IMR-90 (cell line): ENCODE results near the gene CRISPLD2. TPM values are rescaled to one million over a fixed set of nuclear protein-coding genes. Genes with fewer than 3 reads are reported as not detected.

ENCODE experiments used
- ATAC-seq: fragments of 200-7000 bp; cut with Tn5 transposase; 2 replicates; pipeline ENCODE4 v1.9.1; 2020; ENCODE audit warnings: low read depth, mild to moderate bottlenecking, moderate library complexity
- BruUV-seq: library from RNA; stranded (reverse); fragments of 400-500 nt; replicated peaks from 2 replicates; lab custom pipeline; 2021; lab: Mats Ljungman, UMichigan
- CTCF ChIA-PET: fragments of 300-600 bp; formaldehyde crosslinking; extraction: SDS; loops from one replicate; lab custom pipeline; 2021; ENCODE audit warnings: antibody characterized with exemption; lab: Yijun Ruan, JAX
- POLR2A ChIA-PET: fragments of 300-600 bp; sonication (Branson Sonifier 250); formaldehyde crosslinking; loops from one replicate; lab custom pipeline; 2022; ENCODE audit warnings: antibody characterized with exemption; ENCODE audit not compliant: unreplicated experiment; lab: Charles Lee
- DNase-seq: peaks from one replicate; pipeline ENCODE4 v3.0.0; 2013
- H2AFZ ChIP-seq: replicated peaks from 2 replicates; pipeline ENCODE3; 2013; ENCODE audit warnings: low read length, mild to moderate bottlenecking; ENCODE audit not compliant: poor library complexity
- H2AK5ac ChIP-seq: 2 replicates; pipeline ENCODE4 v1.6.1; 2013; ENCODE audit warnings: low read depth, low read length, inconsistent platforms
- H2AK9ac ChIP-seq: replicated peaks from 2 replicates; pipeline ENCODE3; 2013; ENCODE audit warnings: mild to moderate bottlenecking, low read depth, low read length, moderate library complexity; ENCODE audit not compliant: poor library complexity
- H2BK120ac ChIP-seq: 2 replicates; pipeline ENCODE4 v1.6.1; 2013; ENCODE audit warnings: low read depth, low read length, inconsistent platforms
- H2BK15ac ChIP-seq: 3 replicates; pipeline ENCODE4 v1.6.1; 2013; ENCODE audit warnings: low read depth, low read length, inconsistent platforms
- H2BK20ac ChIP-seq: 2 replicates; pipeline ENCODE4 v1.6.1; 2013; ENCODE audit warnings: low read depth, mild to moderate bottlenecking, inconsistent platforms, low read length, moderate library complexity
- H2BK5ac ChIP-seq: 2 replicates; pipeline ENCODE4 v1.6.1; 2013; ENCODE audit warnings: mild to moderate bottlenecking, low read depth, low read length, inconsistent platforms; ENCODE audit not compliant: poor library complexity, severe bottlenecking
- H3K14ac ChIP-seq: replicated peaks from 2 replicates; pipeline ENCODE4 v1.6.1; 2013; ENCODE audit warnings: low read depth, low read length, inconsistent platforms
- H3K18ac ChIP-seq: 2 replicates; pipeline ENCODE4 v1.6.1; 2013; ENCODE audit warnings: low read depth, low read length, control low read depth
- H3K23ac ChIP-seq: 2 replicates; pipeline ENCODE4 v1.6.1; 2013; ENCODE audit warnings: low read depth, low read length, inconsistent platforms
- H3K27ac ChIP-seq: 2 replicates; pipeline ENCODE4 v1.5.1; 2013; ENCODE audit warnings: mild to moderate bottlenecking, control low read depth, low read length; ENCODE audit not compliant: insufficient read depth
- H3K27me3 ChIP-seq: 2 replicates; pipeline ENCODE4 v1.6.1; 2013; ENCODE audit warnings: low read length; ENCODE audit not compliant: control insufficient read depth, insufficient read depth
- H3K36me3 ChIP-seq: 2 replicates; pipeline ENCODE4 v1.6.1; 2013; ENCODE audit warnings: low read length, mixed read lengths; ENCODE audit not compliant: control insufficient read depth, insufficient read depth
- H3K4ac ChIP-seq: 2 replicates; pipeline ENCODE4 v1.6.1; 2013; ENCODE audit warnings: low read depth, low read length, inconsistent platforms
- H3K4me1 ChIP-seq: 2 replicates; pipeline ENCODE4 v1.6.1; 2013; ENCODE audit warnings: low read length, mixed read lengths; ENCODE audit not compliant: control insufficient read depth, insufficient read depth
- H3K4me2 ChIP-seq: 2 replicates; pipeline ENCODE4 v1.6.1; 2013; ENCODE audit warnings: low read depth, mild to moderate bottlenecking, control low read depth, low read length, moderate library complexity
- H3K4me3 ChIP-seq: 2 replicates; pipeline ENCODE4 v1.5.1; 2013; ENCODE audit warnings: low read depth, mild to moderate bottlenecking, control low read depth, low read length, moderate library complexity; ENCODE audit not compliant: insufficient read depth
- H3K56ac ChIP-seq: 2 replicates; pipeline ENCODE4 v1.6.1; 2013; ENCODE audit warnings: low read length, inconsistent platforms; ENCODE audit not compliant: insufficient read depth; ENCODE audit errors: extremely low read depth
- H3K79me1 ChIP-seq, 2 experiments: 2 replicates each; pipeline ENCODE4 v1.6.1; 2013; ENCODE audit warnings: low read length in 2 of 2, inconsistent platforms in 1 of 2, low read depth in 1 of 2
- H3K9ac ChIP-seq: 2 replicates; pipeline ENCODE4 v1.6.1; 2013; ENCODE audit warnings: low read depth, low read length, control low read depth
- H3K9me1 ChIP-seq: 2 replicates; pipeline ENCODE4 v1.6.1; 2013; ENCODE audit warnings: low read length, inconsistent platforms; ENCODE audit not compliant: insufficient read depth
- H3K9me3 ChIP-seq: 2 replicates; pipeline ENCODE4 v1.6.1; 2013; ENCODE audit warnings: low read length; ENCODE audit not compliant: control insufficient read depth, insufficient read depth
- H4K20me1 ChIP-seq: 2 replicates; pipeline ENCODE4 v1.6.1; 2013; ENCODE audit warnings: low read length, inconsistent platforms; ENCODE audit not compliant: insufficient read depth
- H4K5ac ChIP-seq: 2 replicates; pipeline ENCODE4 v1.6.1; 2013; ENCODE audit warnings: mild to moderate bottlenecking, low read depth, low read length, control low read depth
- H4K8ac ChIP-seq, 2 experiments: 2 replicates each; pipeline ENCODE4 v1.6.1; 2013; ENCODE audit warnings: low read depth in 2 of 2, low read length in 2 of 2, control low read depth in 1 of 2, inconsistent platforms in 1 of 2
- H4K91ac ChIP-seq: 2 replicates; pipeline ENCODE4 v1.6.1; 2013; ENCODE audit warnings: low read depth, low read length, inconsistent platforms; ENCODE audit not compliant: insufficient read depth
- MAFK ChIP-seq: IDR thresholded peaks from 2 replicates; pipeline ENCODE4 v1.6.1; 2012; ENCODE audit warnings: low read depth, low read length, improper control_type of control experiment
- MXI1 ChIP-seq: IDR thresholded peaks from 2 replicates; pipeline ENCODE4 v1.6.1; 2012; ENCODE audit warnings: low read depth, mild to moderate bottlenecking, low read length, moderate library complexity, borderline replicate concordance
- SMC3 ChIP-seq: fragments of 150-350 bp; IDR thresholded peaks from 2 replicates; pipeline ENCODE4 v1.6.1; 2016; ENCODE audit warnings: low read depth, mild to moderate bottlenecking, antibody characterized with exemption, low read length, moderate library complexity
- WGBS, 2 experiments: methylation state at CpG; one replicate each; pipeline versions ENCODE4 v1.1.5 to v1.1.7; 2013; ENCODE audit warnings: missing lambda C conversion rate in 2 of 2; ENCODE audit not compliant: insufficient read length in 1 of 2; ENCODE audit errors: extremely low coverage in 2 of 2; 5-methylcytosine and 5-hydroxymethylcytosine counted together
- dilution Hi-C: fragments of 300-500 bp; cut with HindIII; formaldehyde crosslinking; loops from one replicate; pipeline ENCODE4 v1.14.3; 2018; ENCODE audit warnings: low sequenced_read_pairs; ENCODE audit not compliant: unreplicated experiment
- in situ Hi-C: fragments of 300-500 bp; cut with MboI; formaldehyde crosslinking; loops from 3 replicates; pipeline ENCODE4 v1.14.3; 2019; ENCODE audit warnings: low sequenced_read_pairs, inconsistent platforms, mixed read lengths
- intact Hi-C: fragments of 100-400 bp; cut with micrococcal nuclease; formaldehyde crosslinking; loops from 2 replicates; pipeline ENCODE4 v1.10.0; 2022
- polyA plus RNA-seq, 3 experiments: library from polyadenylated mRNA; depleted of rRNA; stranded (reverse); fragments of >200 nt; gene quantifications; 2 replicates each; pipeline ENCODE4 v1.2.3, GENCODE V29; 2012; ENCODE audit warnings: low replicate concordance in 1 of 3
- total RNA-seq: library from RNA; depleted of rRNA; stranded (reverse); fragments of >200 nt; gene quantifications from 2 replicates; pipeline ENCODE4 v1.2.3, GENCODE V29; 2012
- TF ChIP-seq, protein P1 (sequence below): fragments of 150-350 bp; IDR thresholded peaks from 2 replicates; pipeline ENCODE4 v1.6.1; 2016; ENCODE audit warnings: low read depth, mild to moderate bottlenecking, low read length, moderate library complexity, borderline replicate concordance

Gene CRISPLD2
- total and polyA plus RNA-seq, 2 of the 4 experiments (the other 2 are of a cell fraction) = 23.1 to 37.5 TPM

DNA sequence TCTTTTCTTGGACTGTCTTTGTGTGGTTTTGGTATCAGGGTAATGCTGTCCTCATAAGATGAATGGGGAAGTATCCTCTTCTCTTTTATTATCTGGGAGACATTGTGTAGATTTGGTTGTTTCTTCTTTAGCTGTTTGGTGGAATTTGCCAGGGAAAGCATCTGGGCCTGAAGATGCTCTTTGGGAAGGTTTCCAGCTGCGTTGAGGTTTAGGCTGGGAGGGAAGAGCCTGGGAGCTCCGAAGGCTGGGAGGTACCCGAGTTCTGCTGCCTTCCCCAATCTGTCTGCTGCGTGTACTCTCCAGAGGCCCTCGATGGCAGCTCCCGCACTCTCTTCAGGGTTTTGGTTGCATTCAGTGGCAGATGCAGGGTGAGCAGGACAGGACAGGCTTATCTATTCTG lies 25.6 kb upstream of the CRISPLD2 start:
- POLR2A ChIA-PET = no interaction called here
- no peaks in the 10 kb centered on the region for H3K79me1 ChIP-seq
- 76% methylated on average over 5 of the region's 6 CpGs; no CpG with 5 or more reads in 1 of the 2 experiments for WGBS, 2 experiments
- in situ Hi-C loops (no loop called here), dilution Hi-C loops (no loop called here), intact Hi-C loops (no loop called here)
- peak overlapping the region; percentile 63; the same call in 1 of the 2 replicates for H3K27ac ChIP-seq
- DNase-seq (peak; percentile 21), ATAC-seq (no peak)
- no peak overlapping the region for H2AK9ac ChIP-seq
- H3K4me2 ChIP-seq = no peak overlapping the region
- peaks cover 14% of the 10 kb centered on the region for H3K9me1 ChIP-seq
- no peak overlapping the region for H2AFZ ChIP-seq
- H2AK5ac ChIP-seq = peak overlapping the region; percentile 77
- H4K20me1 ChIP-seq = no peaks in the 10 kb centered on the region
- H4K8ac ChIP-seq = peak overlapping the region in 1 of 2 experiments; percentile 5; a peak in 1 of 4 replicates
- H2BK120ac ChIP-seq = peak overlapping the region; percentile 25; the same call in 1 of the 2 replicates
- no peak overlapping the region for H3K9ac ChIP-seq
- H3K56ac ChIP-seq = no peak overlapping the region
- H3K36me3 ChIP-seq = no peaks in the 10 kb centered on the region
- H3K4me3 ChIP-seq = no peak overlapping the region
- peak overlapping the region; percentile 50; the same call in 2 of the 3 replicates for H2BK15ac ChIP-seq
- no peaks in the 10 kb centered on the region for H3K27me3 ChIP-seq
- no peak overlapping the region; the same call in 1 of the 2 replicates for H3K4ac ChIP-seq
- no peak for TF ChIP-seq SMC3
- no peak for TF ChIP-seq MAFK
- TF ChIP-seq, protein P1, sequence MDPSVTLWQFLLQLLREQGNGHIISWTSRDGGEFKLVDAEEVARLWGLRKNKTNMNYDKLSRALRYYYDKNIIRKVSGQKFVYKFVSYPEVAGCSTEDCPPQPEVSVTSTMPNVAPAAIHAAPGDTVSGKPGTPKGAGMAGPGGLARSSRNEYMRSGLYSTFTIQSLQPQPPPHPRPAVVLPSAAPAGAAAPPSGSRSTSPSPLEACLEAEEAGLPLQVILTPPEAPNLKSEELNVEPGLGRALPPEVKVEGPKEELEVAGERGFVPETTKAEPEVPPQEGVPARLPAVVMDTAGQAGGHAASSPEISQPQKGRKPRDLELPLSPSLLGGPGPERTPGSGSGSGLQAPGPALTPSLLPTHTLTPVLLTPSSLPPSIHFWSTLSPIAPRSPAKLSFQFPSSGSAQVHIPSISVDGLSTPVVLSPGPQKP = no peak
- no peak for TF ChIP-seq MXI1
- no TSS peak for BruUV-seq
- no peak overlapping the region for H4K5ac ChIP-seq
- H3K14ac ChIP-seq = no peak overlapping the region
- H3K23ac ChIP-seq = no peak overlapping the region
- H3K4me1 ChIP-seq = peaks cover 12% of the 10 kb centered on the region
- 0 out of 2 replicates have a peak overlapping the region, but pooled peaks have one; percentile 39 for H2BK20ac ChIP-seq
- CTCF ChIA-PET = no interaction called here
- no peak overlapping the region; the same call in 1 of the 2 replicates for H3K18ac ChIP-seq
- no peaks in the 10 kb centered on the region for H3K9me3 ChIP-seq
- H4K91ac ChIP-seq = no peak overlapping the region
- H2BK5ac ChIP-seq = no peak overlapping the region
